ENCODE results near the gene CAVIN3. TPM values are rescaled to one million over a fixed set of nuclear protein-coding genes. Genes with fewer than 3 reads are reported as not detected.
A peak's percentile ranks its signal among the peaks of the same experiment; 100 is the strongest.

The CAVIN3 gene
- total and polyA plus RNA-seq, 9 of the 15 experiments (the other 6 are each of a cell fraction or from before 2014, with no cell fraction given) = 0.13 TPM; not detected in 8

- TF ChIP-seq DEAF1 (CRISPR knock-in tag; IDR thresholded peaks at IDR 0.05) (peak; percentile 59), SMC3 (conservative IDR thresholded peaks at IDR 0.05; ENCODE audit: insufficient read depth, low read depth, low read length) (peak; percentile 77), ZBTB33 (CRISPR knock-in tag; IDR thresholded peaks at IDR 0.05) (no peak), ZFP36 (IDR thresholded peaks at IDR 0.05; ENCODE audit: low read depth, low read length, partially characterized antibody) (peak; percentile 14), XRCC5 (IDR thresholded peaks at IDR 0.05; ENCODE audit: low read depth, low read length) (0 out of 2 replicates have a peak, but pooled peaks have one; percentile 26), MECOM (CRISPR knock-in tag; IDR thresholded peaks at IDR 0.05) (no peak), ZNF143 (CRISPR knock-in tag; IDR thresholded peaks at IDR 0.05) (no peak), KLF16 (IDR thresholded peaks at IDR 0.05) (peak; percentile 27; the same call in 1 of the 2 replicates), TAF1 (IDR thresholded peaks at IDR 0.05; ENCODE audit: control insufficient read depth, extremely low read depth, insufficient read depth, low read length, severe bottlenecking) (no peak), TFAP4 (CRISPR knock-in tag; IDR thresholded peaks at IDR 0.05; ENCODE audit: borderline replicate concordance) (peak; percentile 22; the same call in 1 of the 2 replicates), POLR3A (IDR thresholded peaks at IDR 0.05; ENCODE audit: borderline replicate concordance, extremely low read depth, insufficient read depth, insufficient read length) (no peak), RAD21 (CRISPR knock-in tag; conservative IDR thresholded peaks at IDR 0.05 in 1 of 2, IDR thresholded peaks at IDR 0.05 in 1 of 2) (peak; percentile 61 to 74), RB1 (IDR thresholded peaks at IDR 0.05; ENCODE audit: low read depth) (peak; percentile 33; the same call in 1 of the 2 replicates), GTF3C2 (IDR thresholded peaks at IDR 0.05; ENCODE audit: borderline replicate concordance, extremely low read depth, insufficient read length) (no peak), NFATC3 (IDR thresholded peaks at IDR 0.05) (no peak), ZNF444 (CRISPR knock-in tag; IDR thresholded peaks at IDR 0.05) (no peak), CBX2 (IDR thresholded peaks at IDR 0.05; ENCODE audit: insufficient read depth, low read length, poor library complexity, severe bottlenecking) (no peak), RFX5 (IDR thresholded peaks at IDR 0.05; ENCODE audit: low read depth, low read length) (no peak), GTF2A2 (tag; IDR thresholded peaks at IDR 0.05) (no peak), HDGF (IDR thresholded peaks at IDR 0.05) (no peak)
Measured at GRCh38 chr11:6362873-6363678, 42.8 kb upstream of the CAVIN3 start (continued).

Data from K562 (cell line).